ENCODE measurements around the gene TAGAP.

TAGAP gene

GRCh38 chr6:159074120-159074684 is 29.4 kb upstream of the TAGAP start:
- ChIA-PET CTCF (no interaction called here), POLR2A (no interaction called here)
- TF ChIP-seq L3MBTL2 (conservative IDR thresholded peaks at IDR 0.05) = peak; percentile 91
- TF ChIP-seq HDGF (IDR thresholded peaks at IDR 0.05; ENCODE audit: borderline replicate concordance) = no peak
- peak; percentile 70 for DNase-seq (ENCODE audit: extremely low spot score)

- POLR2A ChIA-PET = no interaction called here
Measured at GRCh38 chr6:159071843-159072769, 27.3 kb upstream of the TAGAP start.

GRCh38 chr6:159068904-159069578 is 24.2 kb upstream of the TAGAP start:
- ChIA-PET POLR2A (no interaction called here), CTCF (no interaction called here)
- no peak for DNase-seq (ENCODE audit: extremely low spot score)
- no peak for TF ChIP-seq L3MBTL2 (conservative IDR thresholded peaks at IDR 0.05)
- TF ChIP-seq TARDBP (IDR thresholded peaks at IDR 0.05) = no peak
- no peak for TF ChIP-seq FOXM1 (IDR thresholded peaks at IDR 0.05; ENCODE audit: borderline replicate concordance)
- TF ChIP-seq SP1 (IDR thresholded peaks at IDR 0.05) = no peak
- no peak for TF ChIP-seq NFRKB (IDR thresholded peaks at IDR 0.05)
- no peak for TF ChIP-seq SUZ12 (IDR thresholded peaks at IDR 0.05)

More at GRCh38 chr6:159071843-159072769, 27.3 kb upstream of the TAGAP start:
- CTCF ChIA-PET = interaction anchor here (1.1 kb wide), 1 partner anchor 32 kb away, joined by 4 read pairs; no protein-coding TSS in a partner anchor
- TF ChIP-seq CTBP1 (IDR thresholded peaks at IDR 0.05; ENCODE audit: borderline replicate concordance) (no peak), ZNF384 (IDR thresholded peaks at IDR 0.05) (no peak), PKNOX1 (IDR thresholded peaks at IDR 0.05) (no peak), NFRKB (IDR thresholded peaks at IDR 0.05) (no peak), TARDBP (IDR thresholded peaks at IDR 0.05) (no peak), L3MBTL2 (conservative IDR thresholded peaks at IDR 0.05) (no peak), ARNT (IDR thresholded peaks at IDR 0.05) (no peak), SUZ12 (IDR thresholded peaks at IDR 0.05) (no peak), SP1 (IDR thresholded peaks at IDR 0.05) (no peak), LEF1 (IDR thresholded peaks at IDR 0.05; ENCODE audit: borderline replicate concordance) (no peak), HDGF (IDR thresholded peaks at IDR 0.05; ENCODE audit: borderline replicate concordance) (no peak), FOXM1 (IDR thresholded peaks at IDR 0.05; ENCODE audit: borderline replicate concordance) (no peak), BHLHE40 (IDR thresholded peaks at IDR 0.05; ENCODE audit: borderline replicate concordance) (no peak), FOXK2 (IDR thresholded peaks at IDR 0.05) (no peak)
- DNase-seq (ENCODE audit: extremely low spot score) = no peak

GRCh38 chr6:159067334-159067733 is 22.5 kb upstream of the TAGAP start:
- ChIA-PET POLR2A (no interaction called here), CTCF (interaction anchor here (1.0 kb wide), 1 partner anchor 11 kb away, joined by 3 read pairs; no protein-coding TSS in a partner anchor)
- TF ChIP-seq SUZ12 (IDR thresholded peaks at IDR 0.05) = no peak
- TF ChIP-seq BHLHE40 (IDR thresholded peaks at IDR 0.05; ENCODE audit: borderline replicate concordance) = no peak
- no peak for TF ChIP-seq HDGF (IDR thresholded peaks at IDR 0.05; ENCODE audit: borderline replicate concordance)
- TF ChIP-seq PKNOX1 (IDR thresholded peaks at IDR 0.05) = no peak
- no peak for TF ChIP-seq ZNF384 (IDR thresholded peaks at IDR 0.05)
- no peak for TF ChIP-seq CTBP1 (IDR thresholded peaks at IDR 0.05; ENCODE audit: borderline replicate concordance)
- TF ChIP-seq TARDBP (IDR thresholded peaks at IDR 0.05) = no peak
- TF ChIP-seq FOXK2 (IDR thresholded peaks at IDR 0.05) = no peak
- TF ChIP-seq NFRKB (IDR thresholded peaks at IDR 0.05) = no peak
- no peak for TF ChIP-seq SP1 (IDR thresholded peaks at IDR 0.05)
- TF ChIP-seq FOXM1 (IDR thresholded peaks at IDR 0.05; ENCODE audit: borderline replicate concordance) = no peak
- no peak for TF ChIP-seq ELF4 (IDR thresholded peaks at IDR 0.05)
- TF ChIP-seq ARNT (IDR thresholded peaks at IDR 0.05) = no peak
- TF ChIP-seq L3MBTL2 (conservative IDR thresholded peaks at IDR 0.05) = no peak
- DNase-seq (ENCODE audit: extremely low spot score) = no peak

- TF ChIP-seq PKNOX1 (IDR thresholded peaks at IDR 0.05) = no peak
- no peak for TF ChIP-seq FOXK2 (IDR thresholded peaks at IDR 0.05)
- no peak for TF ChIP-seq SP1 (IDR thresholded peaks at IDR 0.05)
- TF ChIP-seq LEF1 (IDR thresholded peaks at IDR 0.05; ENCODE audit: borderline replicate concordance) = no peak
- no peak for TF ChIP-seq FOXM1 (IDR thresholded peaks at IDR 0.05; ENCODE audit: borderline replicate concordance)
- no peak for TF ChIP-seq HDGF (IDR thresholded peaks at IDR 0.05; ENCODE audit: borderline replicate concordance)
- no peak for TF ChIP-seq L3MBTL2 (conservative IDR thresholded peaks at IDR 0.05)
- TF ChIP-seq ARNT (IDR thresholded peaks at IDR 0.05) = no peak
- TF ChIP-seq TARDBP (IDR thresholded peaks at IDR 0.05) = no peak
- no peak for TF ChIP-seq BHLHE40 (IDR thresholded peaks at IDR 0.05; ENCODE audit: borderline replicate concordance)
- TF ChIP-seq CTBP1 (IDR thresholded peaks at IDR 0.05; ENCODE audit: borderline replicate concordance) = no peak
- TF ChIP-seq FOXA1 (IDR thresholded peaks at IDR 0.05) = no peak
- TF ChIP-seq SUZ12 (IDR thresholded peaks at IDR 0.05) = no peak
- no peak for TF ChIP-seq NFRKB (IDR thresholded peaks at IDR 0.05)
- TF ChIP-seq ZNF384 (IDR thresholded peaks at IDR 0.05) = no peak
- no peak for TF ChIP-seq ELF4 (IDR thresholded peaks at IDR 0.05)
- CTCF ChIA-PET = no interaction called here
- POLR2A ChIA-PET = no interaction called here
- no peak for DNase-seq (ENCODE audit: extremely low spot score)
Measured at GRCh38 chr6:159066483-159066882, 21.7 kb upstream of the TAGAP start.

Measured in HEK293T (cell line).